Nephron progenitor cell (in vitro differentiated cells): ENCODE results near the gene IRGQ.
"Not testable (repeated sequence)": the region's sequence is repeated elsewhere in the genome, so short reads cannot be mapped to it uniquely, and the experiment has no call there.

Source experiments
- DNase-seq: peaks from one replicate; pipeline ENCODE4 v3.0.0; 2021
- H3K27ac Mint-ChIP-seq: 2 replicates; pipeline ENCODE4 v1.8.0; 2021; ENCODE audit warnings: mild to moderate bottlenecking, moderate library complexity, mixed read lengths
- H3K27me3 Mint-ChIP-seq: 2 replicates; pipeline ENCODE4 v1.8.0; 2021; ENCODE audit warnings: mild to moderate bottlenecking, low read depth, mixed read lengths; ENCODE audit not compliant: poor library complexity
- H3K36me3 Mint-ChIP-seq: 2 replicates; pipeline ENCODE4 v1.8.0; 2021; ENCODE audit warnings: low read depth, mixed read lengths
- H3K4me1 Mint-ChIP-seq: 2 replicates; pipeline ENCODE4 v1.8.0; 2021; ENCODE audit warnings: mixed read lengths
- H3K4me3 Mint-ChIP-seq: 2 replicates; pipeline ENCODE4 v1.8.0; 2021; ENCODE audit warnings: mild to moderate bottlenecking, moderate library complexity, mixed read lengths
- H3K9me3 Mint-ChIP-seq: 2 replicates; pipeline ENCODE4 v1.8.0; 2021; ENCODE audit warnings: mild to moderate bottlenecking, moderate library complexity, mixed read lengths
- CTCF ChIP-seq: fragments of 200-600 bp; sonication (generic); IDR thresholded peaks from 2 replicates; pipeline ENCODE4 v1.5.0; 2021; ENCODE audit warnings: antibody characterized with exemption

Gene IRGQ

DNA sequence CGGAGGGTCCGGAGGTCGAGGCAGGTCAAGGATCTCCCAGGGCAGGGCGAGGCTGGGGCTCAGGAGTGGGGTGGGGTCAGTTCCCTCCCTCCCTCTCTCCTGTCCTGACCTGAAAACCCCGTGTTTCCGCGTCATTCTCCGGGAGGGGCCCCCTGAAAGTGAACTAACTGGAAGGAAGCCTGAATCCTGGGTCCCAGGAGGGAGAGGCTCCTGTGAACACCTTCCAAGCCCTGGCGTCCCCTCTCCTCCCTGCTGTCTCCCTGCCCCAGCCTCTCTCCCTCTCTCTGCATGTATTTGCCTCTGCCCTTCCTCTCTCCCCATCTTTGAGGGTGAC lies 44.5 kb upstream of the IRGQ start:
- no peak for TF ChIP-seq CTCF
- peak overlapping the region; percentile 82 for H3K4me3 Mint-ChIP-seq
- H3K27ac Mint-ChIP-seq, result no peak overlapping the region
- H3K36me3 Mint-ChIP-seq, result peaks cover 15% of the 10 kb centered on the region
- peaks cover 35% of the 10 kb centered on the region for H3K4me1 Mint-ChIP-seq
- peaks cover 9% of the 10 kb centered on the region for H3K9me3 Mint-ChIP-seq
- DNase-seq, result no peak
- H3K27me3 Mint-ChIP-seq, result peaks cover 72% of the 10 kb centered on the region

DNA sequence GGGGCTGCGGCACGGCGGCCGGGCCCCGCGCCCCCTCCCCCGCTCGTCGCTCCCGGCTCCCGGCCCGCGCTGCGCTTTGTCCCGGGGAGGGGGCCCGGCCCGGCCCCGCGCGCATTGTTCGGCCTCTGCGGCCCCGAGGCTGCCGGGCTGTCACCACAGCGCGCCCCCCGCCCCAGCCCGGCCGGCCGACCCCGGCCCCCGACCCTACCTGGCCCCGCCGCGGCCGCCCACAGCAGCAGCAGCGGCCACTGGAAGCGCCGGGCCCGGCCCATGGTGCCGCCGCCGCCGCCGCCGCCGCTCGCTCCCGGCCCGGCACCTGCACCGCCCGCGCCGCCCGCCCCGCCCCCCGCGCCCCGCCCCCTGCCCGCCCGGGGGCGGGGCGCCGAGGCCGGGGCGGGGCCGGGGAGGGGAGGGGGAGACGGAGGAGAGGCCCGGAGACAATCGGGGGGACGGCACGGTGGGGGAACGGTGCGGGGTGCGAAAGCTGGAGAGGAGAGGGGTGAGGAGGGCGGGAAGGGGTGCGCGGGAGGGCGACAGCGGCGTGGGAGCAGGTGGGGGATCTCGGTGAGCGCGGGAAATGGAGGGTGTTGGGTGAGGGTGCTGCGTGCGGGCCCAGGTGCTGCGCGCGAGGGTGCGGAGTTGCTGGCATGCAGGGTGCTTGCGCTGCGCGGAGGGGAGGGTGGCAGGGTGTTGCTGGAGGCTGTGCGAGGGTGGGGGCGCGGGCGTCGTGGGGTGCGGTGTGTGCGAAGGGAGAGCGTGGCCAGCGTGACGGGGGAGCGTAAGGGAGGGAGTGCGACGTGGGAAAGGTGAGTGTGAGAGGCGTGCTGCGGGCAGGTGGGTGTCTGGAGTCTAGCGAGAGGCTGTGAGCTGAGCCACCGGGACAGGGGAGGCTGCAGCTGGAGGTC lies 43.8 kb upstream of the IRGQ start, which contains the start of gene CADM4:
Gene CADM4, minus strand, starts transcription at position 332 of the 905 bp plus-strand sequence. Its CDS starts 60 bp downstream, at position 272.
- TF ChIP-seq CTCF, result no peak
- Mint-ChIP-seq H3K9me3 (peaks cover 6% of the 10 kb centered on the region), H3K4me3 (peak within 1 kb of the TSS; percentile 95), H3K27ac (no peak within 1 kb of the TSS), H3K4me1 (peaks cover 41% of the 10 kb centered on the region), H3K27me3 (peaks cover 68% of the 10 kb centered on the region), H3K36me3 (peaks cover 11% of the 10 kb centered on the region)
- DNase-seq, result peak; percentile 66

GRCh38 chr19:43638995-43639518 lies 43.1 kb upstream of the IRGQ start:
- H3K36me3 Mint-ChIP-seq, result peaks cover 4% of the 10 kb centered on the region
- peaks cover 5% of the 10 kb centered on the region for H3K9me3 Mint-ChIP-seq
- TF ChIP-seq CTCF, result no peak
- H3K4me3 Mint-ChIP-seq, result peak overlapping the region; percentile 95
- DNase-seq, result no peak
- H3K4me1 Mint-ChIP-seq, result peaks cover 44% of the 10 kb centered on the region
- peaks cover 63% of the 10 kb centered on the region for H3K27me3 Mint-ChIP-seq
- H3K27ac Mint-ChIP-seq, result no peak overlapping the region

DNA sequence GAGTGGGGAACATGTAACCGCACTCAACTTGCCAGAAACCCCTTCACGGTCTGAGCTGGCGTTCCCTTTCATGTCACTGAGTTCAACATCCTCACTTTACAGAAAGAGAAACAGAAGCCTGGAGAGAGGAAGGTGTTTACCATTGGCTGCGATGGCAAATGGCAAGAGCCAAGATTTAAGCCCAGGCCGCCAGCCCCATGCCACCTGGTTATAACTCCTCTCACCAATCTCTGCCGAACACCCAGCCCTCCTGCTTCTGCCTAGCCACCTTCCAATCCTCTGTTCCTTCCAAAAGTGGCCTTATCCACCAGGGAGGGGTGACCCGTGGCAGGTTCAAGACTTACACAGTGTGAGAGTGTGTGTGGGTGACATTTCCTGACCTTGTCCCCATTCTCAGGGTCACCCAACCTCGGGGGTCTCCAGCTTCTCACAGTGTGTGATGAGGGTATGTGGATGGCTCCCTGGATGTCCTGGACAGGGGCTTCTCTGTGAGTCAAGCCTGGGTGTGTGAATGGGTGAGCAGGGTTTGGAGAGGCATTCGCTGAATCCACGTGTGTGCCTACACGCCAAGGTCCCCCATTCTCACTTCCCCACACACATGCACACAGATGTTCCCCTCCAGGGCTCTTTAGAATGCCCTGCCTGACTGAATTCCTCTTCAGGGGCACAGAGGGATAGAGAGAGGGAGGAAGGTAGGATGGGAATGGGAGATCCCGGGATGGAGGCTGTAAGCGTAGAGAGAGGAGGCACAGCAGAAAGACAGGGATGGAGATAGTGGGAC lies 42.5 kb upstream of the IRGQ start:
- H3K27ac Mint-ChIP-seq, result no peak overlapping the region
- peaks cover 59% of the 10 kb centered on the region for H3K27me3 Mint-ChIP-seq
- peaks cover 5% of the 10 kb centered on the region for H3K9me3 Mint-ChIP-seq

DNA sequence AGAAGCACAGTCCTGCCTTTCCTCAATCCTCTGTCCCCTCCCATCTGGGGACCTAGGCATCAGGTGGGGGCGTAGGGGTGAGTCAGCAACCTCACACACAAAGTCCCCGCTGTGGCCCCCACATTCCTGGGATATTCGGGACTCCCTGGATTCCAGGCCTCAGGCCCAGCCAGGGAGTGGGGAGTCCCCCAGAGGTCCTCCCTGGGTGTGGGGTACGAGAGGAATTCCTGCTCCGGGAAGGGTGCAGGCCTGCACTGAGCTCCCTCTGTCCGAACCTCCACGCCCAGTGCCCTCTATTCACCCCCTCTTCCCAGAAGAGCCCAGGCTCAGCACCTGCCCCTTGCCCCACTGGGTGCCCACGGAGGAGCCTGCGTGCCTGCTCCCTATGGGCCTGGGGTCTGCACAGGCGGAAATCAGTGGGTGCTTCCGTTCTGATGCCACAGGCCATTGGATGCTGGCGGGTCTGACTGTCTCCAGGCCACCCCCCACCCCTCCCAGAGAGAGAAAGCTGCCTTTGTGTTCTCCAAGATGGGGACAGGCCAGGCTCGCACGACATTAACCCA lies 40.3 kb upstream of the IRGQ start:
- peaks cover 4% of the 10 kb centered on the region for H3K36me3 Mint-ChIP-seq
- no peak for TF ChIP-seq CTCF
- no peak overlapping the region for H3K4me3 Mint-ChIP-seq
- DNase-seq, result no peak
- H3K9me3 Mint-ChIP-seq, result peaks cover 1% of the 10 kb centered on the region
- H3K27me3 Mint-ChIP-seq, result peaks cover 48% of the 10 kb centered on the region
- H3K4me1 Mint-ChIP-seq, result peaks cover 40% of the 10 kb centered on the region
- H3K27ac Mint-ChIP-seq, result no peak overlapping the region

More for the DNA sequence above, 42.5 kb upstream of the IRGQ start:
- no peak for TF ChIP-seq CTCF
- Mint-ChIP-seq H3K36me3 (peaks cover 4% of the 10 kb centered on the region), H3K4me3 (peak overlapping the region; percentile 95), H3K4me1 (peaks cover 44% of the 10 kb centered on the region)
- DNase-seq, result no peak

DNA sequence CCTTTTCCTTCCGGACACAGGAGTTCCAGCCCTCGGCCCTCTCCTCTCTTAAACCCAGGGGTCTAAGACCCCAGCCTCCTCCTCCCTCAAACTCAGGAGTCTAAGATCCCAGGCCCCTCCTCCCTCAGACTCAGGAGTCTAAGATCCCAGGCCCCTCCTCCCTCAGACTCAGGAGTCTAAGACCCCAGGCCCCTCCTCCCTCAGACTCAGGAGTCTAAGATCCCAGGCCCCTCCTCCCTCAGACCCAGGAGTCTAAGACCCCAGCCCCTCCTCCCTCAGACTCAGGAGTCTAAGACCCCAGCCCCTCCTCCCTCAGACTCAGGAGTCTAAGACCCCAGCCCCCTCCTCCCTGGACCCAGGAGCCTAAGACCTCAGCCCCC lies 39.6 kb upstream of the IRGQ start:
- not testable (repeated sequence) for H3K9me3 Mint-ChIP-seq, H3K36me3 Mint-ChIP-seq
- peaks cover 38% of the 10 kb centered on the region for H3K4me1 Mint-ChIP-seq
- peak; percentile 49 for DNase-seq
- peak overlapping the region; percentile 82 for H3K27ac Mint-ChIP-seq
- peak overlapping the region; percentile 82 for H3K4me3 Mint-ChIP-seq
- peaks cover 41% of the 10 kb centered on the region for H3K27me3 Mint-ChIP-seq
